IMR-90 (cell line): Measurements from ENCODE around the gene BCL2L2. TPM values are rescaled to one million over a fixed set of nuclear protein-coding genes. Genes with fewer than 3 reads are reported as not detected.

Experiments used
- ATAC-seq: fragments of 200-7000 bp; cut with Tn5 transposase; 2 replicates; pipeline ENCODE4 v1.9.1; 2020; ENCODE audit warnings: low read depth, mild to moderate bottlenecking, moderate library complexity
- BruUV-seq: library from RNA; stranded (reverse); fragments of 400-500 nt; replicated peaks from 2 replicates; lab custom pipeline; 2021; lab: Mats Ljungman, UMichigan
- CTCF ChIA-PET: fragments of 300-600 bp; formaldehyde crosslinking; extraction: SDS; loops from one replicate; lab custom pipeline; 2021; ENCODE audit warnings: antibody characterized with exemption; lab: Yijun Ruan, JAX
- POLR2A ChIA-PET: fragments of 300-600 bp; sonication (Branson Sonifier 250); formaldehyde crosslinking; loops from one replicate; lab custom pipeline; 2022; ENCODE audit warnings: antibody characterized with exemption; ENCODE audit not compliant: unreplicated experiment; lab: Charles Lee
- DNase-seq: peaks from one replicate; pipeline ENCODE4 v3.0.0; 2013
- H2AFZ ChIP-seq: replicated peaks from 2 replicates; pipeline ENCODE3; 2013; ENCODE audit warnings: low read length, mild to moderate bottlenecking; ENCODE audit not compliant: poor library complexity
- H2AK5ac ChIP-seq: 2 replicates; pipeline ENCODE4 v1.6.1; 2013; ENCODE audit warnings: low read depth, low read length, inconsistent platforms
- H2AK9ac ChIP-seq: replicated peaks from 2 replicates; pipeline ENCODE3; 2013; ENCODE audit warnings: mild to moderate bottlenecking, low read depth, low read length, moderate library complexity; ENCODE audit not compliant: poor library complexity
- H2BK120ac ChIP-seq: 2 replicates; pipeline ENCODE4 v1.6.1; 2013; ENCODE audit warnings: low read depth, low read length, inconsistent platforms
- H2BK15ac ChIP-seq: 3 replicates; pipeline ENCODE4 v1.6.1; 2013; ENCODE audit warnings: low read depth, low read length, inconsistent platforms
- H2BK20ac ChIP-seq: 2 replicates; pipeline ENCODE4 v1.6.1; 2013; ENCODE audit warnings: low read depth, mild to moderate bottlenecking, inconsistent platforms, low read length, moderate library complexity
- H2BK5ac ChIP-seq: 2 replicates; pipeline ENCODE4 v1.6.1; 2013; ENCODE audit warnings: mild to moderate bottlenecking, low read depth, low read length, inconsistent platforms; ENCODE audit not compliant: poor library complexity, severe bottlenecking
- H3K14ac ChIP-seq: replicated peaks from 2 replicates; pipeline ENCODE4 v1.6.1; 2013; ENCODE audit warnings: low read depth, low read length, inconsistent platforms
- H3K18ac ChIP-seq: 2 replicates; pipeline ENCODE4 v1.6.1; 2013; ENCODE audit warnings: low read depth, low read length, control low read depth
- H3K23ac ChIP-seq: 2 replicates; pipeline ENCODE4 v1.6.1; 2013; ENCODE audit warnings: low read depth, low read length, inconsistent platforms
- H3K27ac ChIP-seq: 2 replicates; pipeline ENCODE4 v1.5.1; 2013; ENCODE audit warnings: mild to moderate bottlenecking, control low read depth, low read length; ENCODE audit not compliant: insufficient read depth
- H3K27me3 ChIP-seq: 2 replicates; pipeline ENCODE4 v1.6.1; 2013; ENCODE audit warnings: low read length; ENCODE audit not compliant: control insufficient read depth, insufficient read depth
- H3K36me3 ChIP-seq: 2 replicates; pipeline ENCODE4 v1.6.1; 2013; ENCODE audit warnings: low read length, mixed read lengths; ENCODE audit not compliant: control insufficient read depth, insufficient read depth
- H3K4ac ChIP-seq: 2 replicates; pipeline ENCODE4 v1.6.1; 2013; ENCODE audit warnings: low read depth, low read length, inconsistent platforms
- H3K4me1 ChIP-seq: 2 replicates; pipeline ENCODE4 v1.6.1; 2013; ENCODE audit warnings: low read length, mixed read lengths; ENCODE audit not compliant: control insufficient read depth, insufficient read depth
- H3K4me2 ChIP-seq: 2 replicates; pipeline ENCODE4 v1.6.1; 2013; ENCODE audit warnings: low read depth, mild to moderate bottlenecking, control low read depth, low read length, moderate library complexity
- H3K4me3 ChIP-seq: 2 replicates; pipeline ENCODE4 v1.5.1; 2013; ENCODE audit warnings: low read depth, mild to moderate bottlenecking, control low read depth, low read length, moderate library complexity; ENCODE audit not compliant: insufficient read depth
- H3K56ac ChIP-seq: 2 replicates; pipeline ENCODE4 v1.6.1; 2013; ENCODE audit warnings: low read length, inconsistent platforms; ENCODE audit not compliant: insufficient read depth; ENCODE audit errors: extremely low read depth
- H3K79me1 ChIP-seq, 2 experiments: 2 replicates each; pipeline ENCODE4 v1.6.1; 2013; ENCODE audit warnings: low read length in 2 of 2, inconsistent platforms in 1 of 2, low read depth in 1 of 2
- H3K9ac ChIP-seq: 2 replicates; pipeline ENCODE4 v1.6.1; 2013; ENCODE audit warnings: low read depth, low read length, control low read depth
- H3K9me1 ChIP-seq: 2 replicates; pipeline ENCODE4 v1.6.1; 2013; ENCODE audit warnings: low read length, inconsistent platforms; ENCODE audit not compliant: insufficient read depth
- H3K9me3 ChIP-seq: 2 replicates; pipeline ENCODE4 v1.6.1; 2013; ENCODE audit warnings: low read length; ENCODE audit not compliant: control insufficient read depth, insufficient read depth
- H4K20me1 ChIP-seq: 2 replicates; pipeline ENCODE4 v1.6.1; 2013; ENCODE audit warnings: low read length, inconsistent platforms; ENCODE audit not compliant: insufficient read depth
- H4K5ac ChIP-seq: 2 replicates; pipeline ENCODE4 v1.6.1; 2013; ENCODE audit warnings: mild to moderate bottlenecking, low read depth, low read length, control low read depth
- H4K8ac ChIP-seq, 2 experiments: 2 replicates each; pipeline ENCODE4 v1.6.1; 2013; ENCODE audit warnings: low read depth in 2 of 2, low read length in 2 of 2, control low read depth in 1 of 2, inconsistent platforms in 1 of 2
- H4K91ac ChIP-seq: 2 replicates; pipeline ENCODE4 v1.6.1; 2013; ENCODE audit warnings: low read depth, low read length, inconsistent platforms; ENCODE audit not compliant: insufficient read depth
- CEBPB ChIP-seq: IDR thresholded peaks from 2 replicates; pipeline ENCODE4 v1.6.1; 2012; ENCODE audit warnings: low read depth, low read length, improper control_type of control experiment
- ELK1 ChIP-seq: fragments of 150-350 bp; IDR thresholded peaks from 2 replicates; pipeline ENCODE4 v1.6.1; 2016; ENCODE audit warnings: low read depth, mild to moderate bottlenecking, low read length, moderate library complexity, borderline replicate concordance
- MXI1 ChIP-seq: IDR thresholded peaks from 2 replicates; pipeline ENCODE4 v1.6.1; 2012; ENCODE audit warnings: low read depth, mild to moderate bottlenecking, low read length, moderate library complexity, borderline replicate concordance
- NFE2L2 ChIP-seq: fragments of 150-350 bp; IDR thresholded peaks from 2 replicates; pipeline ENCODE4 v1.6.1; 2016; ENCODE audit warnings: low read depth, mild to moderate bottlenecking, low read length
- RAD21 ChIP-seq: IDR thresholded peaks from 2 replicates; pipeline ENCODE4 v1.6.1; 2012; ENCODE audit warnings: low read length, improper control_type of control experiment
- RFX5 ChIP-seq: IDR thresholded peaks from 2 replicates; pipeline ENCODE4 v1.8.0; 2012; ENCODE audit warnings: low read depth, mild to moderate bottlenecking, low read length, moderate library complexity
- SMC3 ChIP-seq: fragments of 150-350 bp; IDR thresholded peaks from 2 replicates; pipeline ENCODE4 v1.6.1; 2016; ENCODE audit warnings: low read depth, mild to moderate bottlenecking, antibody characterized with exemption, low read length, moderate library complexity
- USF2 ChIP-seq: fragments of 150-350 bp; IDR thresholded peaks from 2 replicates; pipeline ENCODE4 v1.6.1; 2017; ENCODE audit warnings: mild to moderate bottlenecking, antibody characterized with exemption, low read length, low read depth
- WGBS, 2 experiments: methylation state at CpG; one replicate each; pipeline versions ENCODE4 v1.1.5 to v1.1.7; 2013; ENCODE audit warnings: missing lambda C conversion rate in 2 of 2; ENCODE audit not compliant: insufficient read length in 1 of 2; ENCODE audit errors: extremely low coverage in 2 of 2; 5-methylcytosine and 5-hydroxymethylcytosine counted together
- dilution Hi-C: fragments of 300-500 bp; cut with HindIII; formaldehyde crosslinking; loops from one replicate; pipeline ENCODE4 v1.14.3; 2018; ENCODE audit warnings: low sequenced_read_pairs; ENCODE audit not compliant: unreplicated experiment
- in situ Hi-C: fragments of 300-500 bp; cut with MboI; formaldehyde crosslinking; loops from 3 replicates; pipeline ENCODE4 v1.14.3; 2019; ENCODE audit warnings: low sequenced_read_pairs, inconsistent platforms, mixed read lengths
- intact Hi-C: fragments of 100-400 bp; cut with micrococcal nuclease; formaldehyde crosslinking; loops from 2 replicates; pipeline ENCODE4 v1.10.0; 2022
- polyA plus RNA-seq, 3 experiments: library from polyadenylated mRNA; depleted of rRNA; stranded (reverse); fragments of >200 nt; gene quantifications; 2 replicates each; pipeline ENCODE4 v1.2.3, GENCODE V29; 2012; ENCODE audit warnings: low replicate concordance in 1 of 3
- total RNA-seq: library from RNA; depleted of rRNA; stranded (reverse); fragments of >200 nt; gene quantifications from 2 replicates; pipeline ENCODE4 v1.2.3, GENCODE V29; 2012

The BCL2L2 gene
- total and polyA plus RNA-seq, 2 of the 4 experiments (the other 2 are of a cell fraction), result 14.5 to 40.9 TPM

- DNase-seq, result no peak
- peak overlapping the region; percentile 61; the same call in 1 of the 2 replicates for H3K23ac ChIP-seq
- peak overlapping the region; percentile 81 for H3K56ac ChIP-seq
- peaks cover 20% of the 10 kb centered on the region; the same call in 1 of the 2 replicates for H3K9me1 ChIP-seq
- peak overlapping the region; percentile 83 for H3K4ac ChIP-seq
- H2BK120ac ChIP-seq, result peak overlapping the region; percentile 1; the same call in 1 of the 2 replicates
- H3K4me2 ChIP-seq, result peak overlapping the region; percentile 87
- peak overlapping the region; percentile 81 for H4K91ac ChIP-seq
- in situ Hi-C loops (loop anchor here (10.0 to 25.0 kb wide), 4 partner anchors 192 to 1130 kb away; partner anchors contain the start of genes CBLN3, CEBPE, EMC9 and FITM1), dilution Hi-C loops (no loop called here), intact Hi-C loops (loop anchor here (10.0 kb wide), 1 partner anchor 752 kb away; no protein-coding TSS in a partner anchor)
- H2BK20ac ChIP-seq, result no peak overlapping the region
- ChIA-PET POLR2A (interaction anchor here (0.5 to 1.2 kb wide), 5 partner anchors 14 to 818 kb away, joined by 3 to 9 read pairs (median 3); partner anchors contain the start of gene PABPN1), CTCF (interaction anchor here (1.2 kb wide), 1 partner anchor 187 kb away, joined by 4 read pairs; no protein-coding TSS in a partner anchor)
- BruUV-seq, result no TSS peak
- H2BK15ac ChIP-seq, result no peak overlapping the region
- H2AFZ ChIP-seq, result peak overlapping the region; percentile 83
- H3K14ac ChIP-seq, result peak overlapping the region; percentile 90
- H3K79me1 ChIP-seq, result peaks cover 20 to 57% of the 10 kb centered on the region in 2 experiments
- H2AK5ac ChIP-seq, result peak overlapping the region; percentile 62
- peak overlapping the region; percentile 91 for H2AK9ac ChIP-seq
- peak overlapping the region; percentile 90 to 97 for H4K8ac ChIP-seq
- peaks cover 19% of the 10 kb centered on the region for H3K4me1 ChIP-seq
- TF ChIP-seq MXI1, result no peak
- no peak for TF ChIP-seq RAD21
- no peak for TF ChIP-seq CEBPB
- no peak for TF ChIP-seq NFE2L2
- no peak for TF ChIP-seq RFX5
- no peak for TF ChIP-seq USF2
- TF ChIP-seq ELK1, result no peak
- TF ChIP-seq SMC3, result no peak
- H2BK5ac ChIP-seq, result peak overlapping the region; percentile 86
- no peaks in the 10 kb centered on the region for H3K9me3 ChIP-seq
- H3K27ac ChIP-seq, result peak overlapping the region; percentile 95
- peaks cover 33% of the 10 kb centered on the region for H3K36me3 ChIP-seq
- peak overlapping the region; percentile 87 for H3K4me3 ChIP-seq
- H4K5ac ChIP-seq, result peak overlapping the region; percentile 59
- H4K20me1 ChIP-seq, result peaks cover 35% of the 10 kb centered on the region
- no peak for ATAC-seq
- no peaks in the 10 kb centered on the region for H3K27me3 ChIP-seq
- peak overlapping the region; percentile 92 for H3K9ac ChIP-seq
- H3K18ac ChIP-seq, result peak overlapping the region; percentile 45; the same call in 1 of the 2 replicates
- no CpG with 5 or more reads among the region's 5 CpGs for WGBS, 2 experiments
Observed at GRCh38 chr14:23307146-23307530, 505 bp downstream of the BCL2L2 start.
